H9 (cell line): ENCODE data around the gene CASP4. TPM values are rescaled to one million over a fixed set of nuclear protein-coding genes. Genes with fewer than 3 reads are reported as not detected.

ENCODE experiments used
- DNase-seq: peaks from one replicate; pipeline ENCODE4 v3.0.0-alpha.2; 2017
- H2AFZ ChIP-seq: one replicate; pipeline ENCODE4 v1.6.1; 2013; ENCODE audit warnings: mild to moderate bottlenecking, low read length, control low read depth, moderate library complexity
- H2AK5ac ChIP-seq: 2 replicates; pipeline ENCODE4 v1.6.1; 2013; ENCODE audit warnings: low read length, control low read depth, mixed read lengths; ENCODE audit not compliant: insufficient read length
- H2BK120ac ChIP-seq: one replicate; pipeline ENCODE4 v1.6.1; 2013; ENCODE audit warnings: low read depth, mild to moderate bottlenecking, low read length, control low read depth, inconsistent platforms; ENCODE audit not compliant: poor library complexity, severe bottlenecking
- H2BK12ac ChIP-seq: 2 replicates; pipeline ENCODE4 v1.6.1; 2013; ENCODE audit warnings: low read length, control low read depth, mixed read lengths, low read depth; ENCODE audit not compliant: insufficient read length
- H2BK15ac ChIP-seq: 2 replicates; pipeline ENCODE4 v1.6.1; 2013; ENCODE audit warnings: low read depth, low read length, control low read depth
- H2BK20ac ChIP-seq: one replicate; pipeline ENCODE4 v1.6.1; 2013; ENCODE audit warnings: low read depth, mild to moderate bottlenecking, low read length, control low read depth, inconsistent platforms; ENCODE audit not compliant: poor library complexity, severe bottlenecking
- H2BK5ac ChIP-seq: 2 replicates; pipeline ENCODE4 v1.6.1; 2013; ENCODE audit warnings: low read length, control low read depth, mixed read lengths; ENCODE audit not compliant: insufficient read length
- H3K14ac ChIP-seq: 2 replicates; pipeline ENCODE4 v1.6.1; 2013; ENCODE audit warnings: low read length, control low read depth; ENCODE audit not compliant: insufficient read depth
- H3K18ac ChIP-seq: 2 replicates; pipeline ENCODE4 v1.6.1; 2013; ENCODE audit warnings: low read depth, mild to moderate bottlenecking, mixed read lengths, low read length, control low read depth; ENCODE audit not compliant: insufficient read length
- H3K23ac ChIP-seq: 2 replicates; pipeline ENCODE4 v1.6.1; 2013; ENCODE audit warnings: low read length, control low read depth, mixed read lengths, low read depth; ENCODE audit not compliant: insufficient read length
- H3K23me2 ChIP-seq: 2 replicates; pipeline ENCODE4 v1.6.1; 2013; ENCODE audit warnings: low read depth, mild to moderate bottlenecking, mixed read lengths, low read length, control low read depth; ENCODE audit not compliant: insufficient read length, poor library complexity, severe bottlenecking
- H3K27ac ChIP-seq: 2 replicates; pipeline ENCODE4 v1.5.1; 2013; ENCODE audit warnings: low read length, control low read depth, mixed read lengths, low read depth; ENCODE audit not compliant: insufficient read length
- H3K27me3 ChIP-seq: 2 replicates; pipeline ENCODE4 v1.6.1; 2013; ENCODE audit warnings: low read length, control low read depth, inconsistent platforms; ENCODE audit not compliant: insufficient read depth
- H3K4ac ChIP-seq: 2 replicates; pipeline ENCODE4 v1.6.1; 2013; ENCODE audit warnings: low read depth, mild to moderate bottlenecking, control low read depth, inconsistent platforms, low read length, moderate library complexity
- H3K4me1 ChIP-seq: 2 replicates; pipeline ENCODE4 v1.6.1; 2013; ENCODE audit warnings: low read length, control low read depth, inconsistent platforms; ENCODE audit not compliant: insufficient read depth
- H3K4me2 ChIP-seq: 2 replicates; pipeline ENCODE4 v1.6.1; 2013; ENCODE audit warnings: low read length, control low read depth, mixed read lengths; ENCODE audit not compliant: insufficient read length, insufficient read depth
- H3K56ac ChIP-seq: 2 replicates; pipeline ENCODE4 v1.6.1; 2013; ENCODE audit warnings: low read depth, mild to moderate bottlenecking, mixed read lengths, low read length, control low read depth; ENCODE audit not compliant: insufficient read length
- H3K79me1 ChIP-seq: 2 replicates; pipeline ENCODE4 v1.6.1; 2013; ENCODE audit warnings: low read depth, mild to moderate bottlenecking, moderate library complexity, low read length, control low read depth, inconsistent platforms; ENCODE audit not compliant: insufficient read depth, poor library complexity, severe bottlenecking
- H3K79me2 ChIP-seq: 2 replicates; pipeline ENCODE4 v1.6.1; 2013; ENCODE audit warnings: low read length, control low read depth, inconsistent platforms; ENCODE audit not compliant: insufficient read depth
- H3K9ac ChIP-seq: 2 replicates; pipeline ENCODE4 v1.6.1; 2013; ENCODE audit warnings: low read length, control low read depth, mixed read lengths; ENCODE audit not compliant: insufficient read length; ENCODE audit errors: extremely low read depth
- H3K9me3 ChIP-seq: one replicate; pipeline ENCODE4 v1.6.1; 2013; ENCODE audit warnings: low read depth, low read length, inconsistent platforms; ENCODE audit not compliant: control insufficient read depth
- H3T11ph ChIP-seq: one replicate; pipeline ENCODE4 v1.6.1; 2013; ENCODE audit warnings: mild to moderate bottlenecking, low read length, control low read depth, inconsistent platforms
- H4K20me1 ChIP-seq: one replicate; pipeline ENCODE4 v1.6.1; 2013; ENCODE audit not compliant: control insufficient read depth, insufficient read length, insufficient read depth
- H4K5ac ChIP-seq: 2 replicates; pipeline ENCODE4 v1.6.1; 2013; ENCODE audit warnings: low read depth, mild to moderate bottlenecking, mixed read lengths, low read length, control low read depth; ENCODE audit not compliant: insufficient read length
- H4K8ac ChIP-seq: replicated peaks from 2 replicates; pipeline ENCODE4 v1.6.1; 2013; ENCODE audit warnings: low read length, control low read depth, mixed read lengths, low read depth; ENCODE audit not compliant: insufficient read length
- H4K91ac ChIP-seq: 2 replicates; pipeline ENCODE4 v1.6.1; 2013; ENCODE audit warnings: low read depth, mild to moderate bottlenecking, moderate library complexity, mixed read lengths, low read length, control low read depth; ENCODE audit not compliant: insufficient read length
- H3K27ac Mint-ChIP-seq, 3 experiments: 2 replicates in 2 of 3; 3 replicates in 1 of 3; pipeline ENCODE4 v1.8.0; 2020 to 2021; ENCODE audit warnings: mixed read lengths in 3 of 3, mild to moderate bottlenecking in 1 of 3, moderate library complexity in 1 of 3
- H3K27me3 Mint-ChIP-seq: 2 replicates; pipeline ENCODE4 v1.8.0; 2021; ENCODE audit warnings: low read depth, mild to moderate bottlenecking, moderate library complexity, mixed read lengths
- H3K36me3 Mint-ChIP-seq, 3 experiments: 2 replicates in 2 of 3; 3 replicates in 1 of 3; pipeline ENCODE4 v1.8.0; 2020 to 2021; ENCODE audit warnings: low read depth in 3 of 3, mixed read lengths in 3 of 3; ENCODE audit not compliant: insufficient read depth in 1 of 3
- H3K4me1 Mint-ChIP-seq, 2 experiments: 2 replicates each; pipeline ENCODE4 v1.8.0; 2020; ENCODE audit warnings: mixed read lengths in 2 of 2
- H3K4me3 Mint-ChIP-seq, 2 experiments: 2 replicates in 1 of 2; 3 replicates in 1 of 2; pipeline ENCODE4 v1.8.0; 2020 to 2021; ENCODE audit warnings: mild to moderate bottlenecking in 2 of 2, mixed read lengths in 2 of 2, moderate library complexity in 1 of 2
- H3K9me3 Mint-ChIP-seq, 2 experiments: 2 replicates in 1 of 2; 3 replicates in 1 of 2; pipeline ENCODE4 v1.8.0; 2020; ENCODE audit warnings: mild to moderate bottlenecking in 2 of 2, mixed read lengths in 2 of 2, moderate library complexity in 1 of 2
- CTCF ChIP-seq: fragments of 200-600 bp; sonication (generic); conservative IDR thresholded peaks from 3 replicates; pipeline ENCODE4 v1.8.0; 2021; ENCODE audit warnings: antibody characterized with exemption, mild to moderate bottlenecking
- WGBS: extraction: QIAGEN DNeasy Blood & Tissue Kit; methylation state at CpG from one replicate; pipeline ENCODE4 v1.1.7; 2013; ENCODE audit warnings: missing lambda C conversion rate, low lambda C conversion rate, mixed read lengths; ENCODE audit not compliant: insufficient read length; ENCODE audit errors: extremely low coverage; 5-methylcytosine and 5-hydroxymethylcytosine counted together
- total RNA-seq: library from RNA; stranded (reverse); gene quantifications from 2 replicates; pipeline ENCODE4 v1.2.1, GENCODE V29; 2021

Gene CASP4
- total RNA-seq, 1 experiment from 2014 or later, result not detected

- no peak for TF ChIP-seq CTCF
Observed at GRCh38 chr11:104991994-104992393, 23.6 kb upstream of the CASP4 start.

More at GRCh38 chr11:104991994-104992393, 23.6 kb upstream of the CASP4 start:
- Mint-ChIP-seq H3K27ac (no peak overlapping the region), H3K36me3 (peaks cover 0 to 12% (median 4%) of the 10 kb centered on the region in 3 experiments; a peak in 1 of 7 replicates), H3K9me3 (peaks cover 8 to 12% of the 10 kb centered on the region in 2 experiments; a peak in 4 of 5 replicates), H3K27me3 (no peaks in the 10 kb centered on the region), H3K4me3 (no peak overlapping the region), H3K4me1 (no peaks in the 10 kb centered on the region)
- H3K9me3 ChIP-seq, result no peaks in the 10 kb centered on the region
- no peak overlapping the region for H2BK120ac ChIP-seq
- WGBS, result no CpG with 5 or more reads among the region's 4 CpGs
- no peak overlapping the region for H3K56ac ChIP-seq
- no peak overlapping the region for H2BK5ac ChIP-seq
- no peak overlapping the region for H4K5ac ChIP-seq
- H3K18ac ChIP-seq, result no peak overlapping the region
- H3K23me2 ChIP-seq, result no peaks in the 10 kb centered on the region
- H4K8ac ChIP-seq, result no peak overlapping the region
- H4K20me1 ChIP-seq, result no peaks in the 10 kb centered on the region
- H2BK12ac ChIP-seq, result no peak overlapping the region
- no peaks in the 10 kb centered on the region for H3K79me2 ChIP-seq
- H3K27ac ChIP-seq, result no peak overlapping the region
- no peak overlapping the region for H2AFZ ChIP-seq
- no peak overlapping the region for H2AK5ac ChIP-seq
- H3T11ph ChIP-seq, result no peak overlapping the region
- H3K27me3 ChIP-seq, result no peaks in the 10 kb centered on the region
- no peaks in the 10 kb centered on the region for H3K79me1 ChIP-seq
- H3K23ac ChIP-seq, result no peak overlapping the region
- no peak for DNase-seq
- H3K4ac ChIP-seq, result no peak overlapping the region
- no peak overlapping the region for H2BK15ac ChIP-seq
- H3K14ac ChIP-seq, result no peak overlapping the region
- no peak overlapping the region for H3K9ac ChIP-seq
- no peaks in the 10 kb centered on the region for H3K4me1 ChIP-seq
- H4K91ac ChIP-seq, result no peak overlapping the region
- H3K4me2 ChIP-seq, result no peak overlapping the region
- H2BK20ac ChIP-seq, result no peak overlapping the region
